Panc1 (cell line): ENCODE results near the gene ATOH8. TPM values are rescaled to one million over a fixed set of nuclear protein-coding genes. Genes with fewer than 3 reads are reported as not detected.

ENCODE experiments used
- ATAC-seq: fragments of 200-7000 bp; cut with Tn5 transposase; 2 replicates; pipeline ENCODE4 v1.9.1; 2020; ENCODE audit warnings: mild to moderate bottlenecking, moderate library complexity
- BruUV-seq: library from RNA; stranded (reverse); fragments of 400-500 nt; replicated peaks from 2 replicates; lab custom pipeline; 2021; lab: Mats Ljungman, UMichigan
- CTCF ChIA-PET: fragments of 300-600 bp; sonication (Branson Sonifier 250); formaldehyde crosslinking; loops from one replicate; lab custom pipeline; 2022; ENCODE audit warnings: antibody characterized with exemption; lab: Charles Lee
- POLR2A ChIA-PET: fragments of 300-600 bp; sonication (Branson Sonifier 250); formaldehyde crosslinking; loops from one replicate; lab custom pipeline; 2022; ENCODE audit warnings: antibody characterized with exemption; lab: Charles Lee
- DNase-seq: peaks from one replicate; pipeline ENCODE4 v3.0.0-alpha.2; 2010; ENCODE audit warnings: low read depth, low spot score
- H3K27ac ChIP-seq: 2 replicates; pipeline ENCODE4 v1.5.1; 2011; ENCODE audit warnings: mild to moderate bottlenecking, low read length, inconsistent platforms
- H3K27me3 ChIP-seq: fragments of 200-500 bp; sonication (Bioruptor generic); 2 replicates; pipeline ENCODE4 v1.6.0; 2014; ENCODE audit warnings: low read length, inconsistent platforms; ENCODE audit not compliant: control insufficient read depth, insufficient read depth
- H3K36me3 ChIP-seq: fragments of 200-500 bp; sonication (Bioruptor generic); 2 replicates; pipeline ENCODE4 v1.5.1; 2014; ENCODE audit warnings: inconsistent platforms, mild to moderate bottlenecking, low read length, moderate library complexity; ENCODE audit not compliant: control insufficient read depth, insufficient read depth
- H3K4me1 ChIP-seq: 2 replicates; pipeline ENCODE4 v1.5.1; 2011; ENCODE audit warnings: inconsistent platforms, mild to moderate bottlenecking, low read length, moderate library complexity; ENCODE audit not compliant: control insufficient read depth, insufficient read depth
- H3K4me3 ChIP-seq, 2 experiments: 2 replicates each; pipeline ENCODE4 v1.5.1; 2011 to 2012; ENCODE audit warnings: low read depth in 2 of 2, low read length in 2 of 2, mild to moderate bottlenecking in 2 of 2, inconsistent platforms in 1 of 2, moderate library complexity in 1 of 2
- H3K9me3 ChIP-seq: fragments of 200-500 bp; sonication (Bioruptor generic); 2 replicates; pipeline ENCODE4 v1.5.1; 2014; ENCODE audit warnings: low read depth, mild to moderate bottlenecking, inconsistent platforms, low read length, moderate library complexity; ENCODE audit not compliant: control insufficient read depth, insufficient read depth
- POLR2AphosphoS5 ChIP-seq: IDR thresholded peaks from 2 replicates; pipeline ENCODE4 v1.6.1; 2012; ENCODE audit warnings: mild to moderate bottlenecking, low read depth, low read length, moderate library complexity
- SIN3A ChIP-seq: IDR thresholded peaks from 2 replicates; pipeline ENCODE4 v1.6.1; 2012; ENCODE audit warnings: low read depth, mild to moderate bottlenecking, low read length, moderate library complexity, borderline replicate concordance; ENCODE audit not compliant: insufficient read depth
- TCF7L2 ChIP-seq: IDR thresholded peaks from 2 replicates; pipeline ENCODE4 v1.6.1; 2011; ENCODE audit warnings: mild to moderate bottlenecking, low read depth, low read length, inconsistent platforms
- in situ Hi-C: cut with HindIII; loops from 2 replicates; pipeline ENCODE4 v1.10.0; 2016; ENCODE audit warnings: low sequenced_read_pairs, low pct_unique_long_range_greater_than_20kb
- intact Hi-C: fragments of 100-400 bp; cut with micrococcal nuclease; formaldehyde crosslinking; loops from one replicate; pipeline ENCODE4 v1.10.0; 2022; ENCODE audit not compliant: unreplicated experiment
- total RNA-seq: library from RNA; stranded (reverse); gene quantifications from one replicate; pipeline ENCODE4 v1.2.1, GENCODE V29; 2021; ENCODE audit not compliant: unreplicated experiment
- TF ChIP-seq, protein P1 (sequence below): fragments of 450-650 bp; IDR thresholded peaks from 2 replicates; pipeline ENCODE4 v1.5.1; 2017; ENCODE audit warnings: mild to moderate bottlenecking
- TF ChIP-seq, protein P2 (sequence below), 2 experiments: IDR thresholded peaks; 2 replicates each; pipeline ENCODE4 v1.6.1; 2011 to 2012; ENCODE audit warnings: low read depth in 2 of 2, control low read depth in 1 of 2, low read length in 1 of 2, mild to moderate bottlenecking in 1 of 2, moderate library complexity in 1 of 2; ENCODE audit not compliant: insufficient read depth in 1 of 2

ATOH8 gene
- total RNA-seq, 1 experiment from 2014 or later, result 3.8 TPM

DNA sequence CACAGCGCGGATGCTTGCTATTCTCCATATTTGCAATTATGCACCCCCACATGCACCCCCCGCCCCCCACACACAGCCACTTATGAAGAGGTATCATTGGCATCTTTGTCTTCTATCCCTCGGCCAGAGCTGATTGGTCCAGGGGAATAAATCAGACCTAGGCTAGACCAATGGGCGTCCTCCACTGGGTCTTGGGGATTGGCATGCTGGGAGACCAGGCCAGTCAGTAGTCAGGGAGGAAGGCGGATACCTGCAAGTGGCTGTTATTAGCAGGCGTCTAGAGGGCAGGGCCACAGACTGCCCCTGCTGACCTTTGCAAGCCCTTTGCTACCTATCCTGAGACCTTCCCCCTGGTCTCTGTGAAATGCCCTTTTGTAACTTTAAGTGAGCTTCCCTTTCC lies 30.0 kb downstream of the ATOH8 start:
- H3K27me3 ChIP-seq, result no peaks in the 10 kb centered on the region
- no peak overlapping the region for H3K27ac ChIP-seq
- intact Hi-C loops (no loop called here), in situ Hi-C loops (no loop called here)
- no peaks in the 10 kb centered on the region for H3K9me3 ChIP-seq
- CTCF ChIA-PET, result no interaction called here
- BruUV-seq, result no TSS peak
- H3K36me3 ChIP-seq, result no peaks in the 10 kb centered on the region
- no peaks in the 10 kb centered on the region for H3K4me1 ChIP-seq
- TF ChIP-seq, protein P1, sequence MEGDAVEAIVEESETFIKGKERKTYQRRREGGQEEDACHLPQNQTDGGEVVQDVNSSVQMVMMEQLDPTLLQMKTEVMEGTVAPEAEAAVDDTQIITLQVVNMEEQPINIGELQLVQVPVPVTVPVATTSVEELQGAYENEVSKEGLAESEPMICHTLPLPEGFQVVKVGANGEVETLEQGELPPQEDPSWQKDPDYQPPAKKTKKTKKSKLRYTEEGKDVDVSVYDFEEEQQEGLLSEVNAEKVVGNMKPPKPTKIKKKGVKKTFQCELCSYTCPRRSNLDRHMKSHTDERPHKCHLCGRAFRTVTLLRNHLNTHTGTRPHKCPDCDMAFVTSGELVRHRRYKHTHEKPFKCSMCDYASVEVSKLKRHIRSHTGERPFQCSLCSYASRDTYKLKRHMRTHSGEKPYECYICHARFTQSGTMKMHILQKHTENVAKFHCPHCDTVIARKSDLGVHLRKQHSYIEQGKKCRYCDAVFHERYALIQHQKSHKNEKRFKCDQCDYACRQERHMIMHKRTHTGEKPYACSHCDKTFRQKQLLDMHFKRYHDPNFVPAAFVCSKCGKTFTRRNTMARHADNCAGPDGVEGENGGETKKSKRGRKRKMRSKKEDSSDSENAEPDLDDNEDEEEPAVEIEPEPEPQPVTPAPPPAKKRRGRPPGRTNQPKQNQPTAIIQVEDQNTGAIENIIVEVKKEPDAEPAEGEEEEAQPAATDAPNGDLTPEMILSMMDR, result no peak
- TF ChIP-seq SIN3A, result no peak
- TF ChIP-seq, protein P2, sequence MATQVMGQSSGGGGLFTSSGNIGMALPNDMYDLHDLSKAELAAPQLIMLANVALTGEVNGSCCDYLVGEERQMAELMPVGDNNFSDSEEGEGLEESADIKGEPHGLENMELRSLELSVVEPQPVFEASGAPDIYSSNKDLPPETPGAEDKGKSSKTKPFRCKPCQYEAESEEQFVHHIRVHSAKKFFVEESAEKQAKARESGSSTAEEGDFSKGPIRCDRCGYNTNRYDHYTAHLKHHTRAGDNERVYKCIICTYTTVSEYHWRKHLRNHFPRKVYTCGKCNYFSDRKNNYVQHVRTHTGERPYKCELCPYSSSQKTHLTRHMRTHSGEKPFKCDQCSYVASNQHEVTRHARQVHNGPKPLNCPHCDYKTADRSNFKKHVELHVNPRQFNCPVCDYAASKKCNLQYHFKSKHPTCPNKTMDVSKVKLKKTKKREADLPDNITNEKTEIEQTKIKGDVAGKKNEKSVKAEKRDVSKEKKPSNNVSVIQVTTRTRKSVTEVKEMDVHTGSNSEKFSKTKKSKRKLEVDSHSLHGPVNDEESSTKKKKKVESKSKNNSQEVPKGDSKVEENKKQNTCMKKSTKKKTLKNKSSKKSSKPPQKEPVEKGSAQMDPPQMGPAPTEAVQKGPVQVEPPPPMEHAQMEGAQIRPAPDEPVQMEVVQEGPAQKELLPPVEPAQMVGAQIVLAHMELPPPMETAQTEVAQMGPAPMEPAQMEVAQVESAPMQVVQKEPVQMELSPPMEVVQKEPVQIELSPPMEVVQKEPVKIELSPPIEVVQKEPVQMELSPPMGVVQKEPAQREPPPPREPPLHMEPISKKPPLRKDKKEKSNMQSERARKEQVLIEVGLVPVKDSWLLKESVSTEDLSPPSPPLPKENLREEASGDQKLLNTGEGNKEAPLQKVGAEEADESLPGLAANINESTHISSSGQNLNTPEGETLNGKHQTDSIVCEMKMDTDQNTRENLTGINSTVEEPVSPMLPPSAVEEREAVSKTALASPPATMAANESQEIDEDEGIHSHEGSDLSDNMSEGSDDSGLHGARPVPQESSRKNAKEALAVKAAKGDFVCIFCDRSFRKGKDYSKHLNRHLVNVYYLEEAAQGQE (IDR thresholded peaks at IDR 0.05; ENCODE audit: insufficient read depth in 1 of 2, low read depth in 2 of 2, low read length in 1 of 2), result no peak
- no peak overlapping the region for H3K4me3 ChIP-seq
- DNase-seq (no peak), ATAC-seq (no peak)
- POLR2A ChIA-PET, result no interaction called here

DNA sequence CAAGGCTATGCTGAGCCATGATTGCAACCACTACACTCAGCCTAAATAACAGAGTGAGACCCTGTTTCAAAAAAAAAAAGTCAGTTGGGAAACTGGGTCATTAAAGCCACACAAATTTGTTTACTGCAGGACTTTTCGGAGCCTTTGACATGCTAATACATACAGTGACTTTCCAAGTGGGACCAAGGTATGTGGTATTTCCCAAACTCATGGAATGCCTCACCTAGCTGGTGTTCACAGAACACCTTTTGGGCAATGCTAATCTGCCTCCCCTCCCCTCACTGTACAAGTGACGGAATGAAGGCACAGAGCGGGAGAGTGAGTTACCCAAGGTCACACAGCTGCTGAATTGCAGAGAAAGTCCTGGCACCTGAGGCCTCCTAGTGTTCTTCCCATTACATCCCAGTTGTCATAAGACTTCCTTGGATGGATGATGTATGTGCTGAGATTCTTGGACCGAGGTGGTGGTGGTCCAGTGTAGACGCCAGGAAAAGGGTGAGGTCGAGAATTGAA lies 30.7 kb downstream of the ATOH8 start:
- BruUV-seq, result no TSS peak
- intact Hi-C loops (no loop called here), in situ Hi-C loops (no loop called here)
- Histone ChIP-seq H3K27ac (no peak overlapping the region), H3K4me3 (no peak overlapping the region), H3K36me3 (no peaks in the 10 kb centered on the region), H3K27me3 (no peaks in the 10 kb centered on the region), H3K9me3 (no peaks in the 10 kb centered on the region), H3K4me1 (no peaks in the 10 kb centered on the region)
- ChIA-PET POLR2A (no interaction called here), CTCF (no interaction called here)
- ATAC-seq, result no peak
- no peak for TF ChIP-seq SIN3A
- TF ChIP-seq, protein P1, result no peak
- TF ChIP-seq, protein P2 (IDR thresholded peaks at IDR 0.05; ENCODE audit: insufficient read depth in 1 of 2, low read depth in 2 of 2, low read length in 1 of 2), result no peak
- TF ChIP-seq TCF7L2, result no peak
- TF ChIP-seq POLR2AphosphoS5, result no peak
- no peak for DNase-seq
